NCI-H1694 (cell line): ENCODE measurements around the gene TBC1D8.
A peak's percentile ranks its signal among the peaks of the same experiment; 100 is the strongest.

Experiments used
- DNase-seq: peaks from one replicate; lab custom pipeline; 2025; lab: John Stamatoyannopoulos, UW

The TBC1D8 gene

GRCh38 chr2:101162561-101163330, 11.6 kb upstream of the TBC1D8 start:
- DNase-seq, result no peak

GRCh38 chr2:101161658-101162057, 10.5 kb upstream of the TBC1D8 start:
- no peak for DNase-seq

- DNase-seq, result no peak
Observed at GRCh38 chr2:101160454-101160853, 9.3 kb upstream of the TBC1D8 start.

- no peak for DNase-seq
Observed at GRCh38 chr2:101159526-101159925, 8.3 kb upstream of the TBC1D8 start.

DNA sequence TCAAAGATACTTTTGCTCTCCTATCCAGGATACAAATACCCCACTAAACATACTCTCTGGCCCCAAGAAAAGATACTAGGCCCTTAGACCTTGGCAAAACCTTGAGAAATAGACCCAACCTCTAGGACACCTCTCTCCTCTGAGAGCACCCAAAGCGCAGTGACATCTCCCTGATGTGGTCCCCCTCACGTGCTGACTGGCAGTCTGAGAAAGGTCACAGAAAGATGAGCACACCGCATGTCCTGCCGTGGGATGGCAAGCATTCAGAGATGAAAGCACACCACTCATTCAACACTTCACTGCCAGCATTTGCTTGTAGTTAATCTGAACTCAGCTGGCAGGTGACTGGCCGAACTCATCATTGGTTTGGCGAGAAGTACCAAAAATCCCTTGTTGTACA, 6.1 kb upstream of the TBC1D8 start:
- DNase-seq, result no peak

DNA sequence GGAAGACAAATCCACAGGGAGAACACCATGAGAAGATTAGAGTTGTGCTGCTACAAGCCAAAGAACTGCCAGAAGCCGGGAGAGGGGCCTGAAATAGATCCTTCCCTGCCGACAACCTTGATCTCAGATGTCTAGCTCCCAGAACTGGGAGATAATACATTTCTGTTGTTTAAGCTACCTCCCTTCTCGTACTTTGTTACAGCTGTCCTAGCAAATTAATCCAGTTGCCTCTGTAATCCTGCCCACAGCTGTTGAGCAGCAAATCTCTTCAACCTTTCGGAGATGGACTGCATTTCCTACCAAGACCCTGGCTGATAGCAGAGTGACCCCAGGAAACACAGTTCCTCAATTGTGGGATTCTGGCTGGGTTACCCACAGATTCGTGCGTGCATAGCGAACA, 2.6 kb upstream of the TBC1D8 start:
- no peak for DNase-seq

GRCh38 chr2:101153077-101153707, 2.0 kb upstream of the TBC1D8 start:
- no peak for DNase-seq

DNA sequence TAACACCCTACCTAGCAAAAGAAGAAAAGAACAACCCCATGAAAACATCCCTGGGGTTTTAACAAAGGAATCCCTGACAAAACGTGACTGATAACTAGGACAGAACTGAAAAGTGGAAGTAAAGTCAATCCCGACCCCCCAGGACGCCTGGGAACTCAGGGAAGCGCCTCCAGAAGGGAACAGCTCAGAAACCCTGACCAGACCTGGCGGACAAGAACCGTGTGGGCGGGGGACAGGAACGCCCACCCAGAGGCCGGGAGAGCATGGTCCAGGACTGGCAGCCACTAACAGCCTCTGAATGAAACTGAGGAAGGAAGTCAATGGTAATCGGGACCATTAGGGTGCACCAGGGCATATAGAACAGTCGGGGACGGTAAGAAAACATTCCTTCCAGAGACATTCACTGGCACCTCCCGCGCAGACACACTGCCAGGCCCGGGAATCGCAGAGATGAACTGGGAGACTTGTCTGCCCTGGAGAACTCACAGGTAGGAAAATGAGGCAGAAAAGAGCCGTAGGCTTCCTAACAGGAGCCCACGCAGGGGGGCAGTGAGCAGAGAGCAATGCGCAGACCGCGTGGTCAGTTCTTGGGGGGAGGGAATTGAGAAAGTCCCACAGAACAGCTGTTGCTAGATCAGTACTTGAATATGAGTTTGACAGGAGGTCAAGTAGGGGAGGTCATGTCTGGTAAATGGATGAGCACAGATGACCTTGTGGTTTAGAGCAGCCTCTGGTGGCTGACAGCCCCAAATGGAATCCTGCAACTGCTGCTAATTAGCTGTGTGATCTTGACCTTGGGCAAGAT, 1.3 kb upstream of the TBC1D8 start:
- peak; percentile 21 for DNase-seq

DNA sequence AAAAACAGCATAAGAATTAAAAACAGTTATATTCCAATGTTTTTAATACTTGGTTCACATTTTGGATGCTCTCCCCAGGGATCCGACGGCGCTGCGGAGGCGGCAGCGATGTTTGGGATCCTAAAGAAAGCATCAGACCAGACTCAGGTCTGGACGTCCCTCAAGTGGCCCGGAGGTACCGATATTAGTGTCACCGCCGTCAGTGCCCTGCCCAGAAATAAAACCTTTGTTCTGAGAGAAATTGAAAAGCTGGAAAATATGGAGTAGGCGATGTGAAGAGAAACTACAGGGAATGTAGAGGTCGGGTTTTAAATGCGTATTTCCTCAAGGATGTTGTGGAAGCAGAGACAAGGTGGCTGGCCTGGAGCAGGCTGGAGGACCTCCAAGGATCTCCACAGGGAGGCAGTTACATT, 683 bp upstream of the TBC1D8 start:
- DNase-seq, result no peak

- DNase-seq, result no peak
Observed at GRCh38 chr2:101150306-101151145, 656 bp downstream of the TBC1D8 start.

DNA sequence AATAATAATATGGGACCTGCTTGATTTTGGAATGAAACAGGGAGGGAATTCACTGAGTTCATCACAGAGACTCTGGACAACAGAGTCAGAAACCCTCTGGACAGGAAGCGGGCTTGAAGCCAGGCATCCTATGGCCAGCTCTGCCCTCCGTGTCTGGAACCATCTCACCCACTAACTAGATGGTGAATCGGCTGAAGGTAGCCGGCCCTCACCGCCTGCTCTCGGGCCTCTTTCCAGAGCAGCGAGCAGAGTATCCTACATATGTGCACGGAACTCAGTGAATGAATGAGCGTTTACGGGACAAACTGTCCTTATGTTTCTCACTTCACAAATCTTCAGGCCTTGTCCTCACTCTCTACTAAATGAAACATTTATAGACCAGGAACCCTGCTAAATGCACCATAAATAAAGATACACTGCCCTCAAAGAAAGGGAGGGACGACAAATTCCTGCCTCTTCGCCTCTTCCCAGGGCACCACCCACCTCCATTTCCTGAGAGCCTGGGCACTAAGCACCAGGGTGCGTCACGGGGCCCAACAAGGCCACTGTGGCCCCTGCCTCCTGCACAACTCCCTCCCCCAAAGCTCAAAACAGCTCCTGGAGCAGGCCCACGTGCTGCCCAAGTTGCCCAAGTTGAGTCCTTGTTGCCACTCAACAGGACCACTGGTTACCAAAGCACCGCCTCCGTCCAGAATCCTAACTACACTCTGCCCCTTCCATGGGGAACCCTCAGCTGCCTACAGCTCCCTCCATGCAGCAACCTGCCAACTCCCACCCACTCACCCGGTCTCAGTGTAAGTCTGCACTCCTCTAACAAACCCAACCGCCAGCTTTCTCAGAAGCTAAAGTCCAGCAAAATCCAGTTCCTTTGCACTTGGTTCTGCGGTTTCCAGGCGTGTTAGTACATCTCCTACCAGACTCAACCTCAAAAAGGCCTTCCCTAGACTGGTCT, 1.7 kb downstream of the TBC1D8 start:
- no peak for DNase-seq

- DNase-seq, result no peak
Observed at GRCh38 chr2:101148777-101149176, 2.4 kb downstream of the TBC1D8 start.

DNA sequence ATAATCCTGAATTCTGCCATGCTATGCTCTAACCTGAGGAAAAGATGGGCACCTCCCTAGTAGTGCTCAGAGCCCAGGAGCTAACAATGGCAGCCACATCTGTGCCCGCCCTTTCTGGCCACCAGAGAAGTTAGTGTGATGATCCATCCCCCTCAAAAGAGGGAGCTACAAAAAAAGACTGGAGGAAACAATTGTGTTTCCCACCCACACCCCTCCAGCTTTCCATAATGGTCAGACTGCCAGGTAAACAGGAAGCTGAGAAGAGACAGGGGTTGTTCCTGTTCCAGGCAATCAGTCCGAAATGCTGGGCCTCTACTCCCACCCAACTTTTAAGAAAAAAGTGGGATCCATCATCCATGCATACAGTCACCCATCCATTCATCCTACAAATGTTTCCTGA, 3.2 kb downstream of the TBC1D8 start:
- no peak for DNase-seq

DNA sequence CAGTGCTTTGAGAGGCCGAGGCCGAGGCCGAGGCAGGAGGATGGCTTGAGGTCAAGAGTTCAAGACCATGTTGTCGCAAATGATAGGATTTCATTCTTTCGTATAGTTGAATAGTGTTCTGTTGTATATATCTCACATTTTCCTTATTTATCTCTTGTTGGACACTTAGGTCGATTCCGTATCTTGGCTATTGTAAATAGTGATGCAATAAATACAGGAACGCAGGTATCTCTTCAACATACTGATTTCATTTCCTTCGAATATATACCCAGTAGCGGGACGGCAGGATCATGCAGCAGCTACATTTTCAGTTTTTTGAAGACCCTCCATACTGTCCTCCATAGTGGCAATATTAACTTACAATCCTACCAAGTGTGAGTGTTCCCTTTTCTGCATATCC, 4.1 kb downstream of the TBC1D8 start:
- DNase-seq, result no peak

DNA sequence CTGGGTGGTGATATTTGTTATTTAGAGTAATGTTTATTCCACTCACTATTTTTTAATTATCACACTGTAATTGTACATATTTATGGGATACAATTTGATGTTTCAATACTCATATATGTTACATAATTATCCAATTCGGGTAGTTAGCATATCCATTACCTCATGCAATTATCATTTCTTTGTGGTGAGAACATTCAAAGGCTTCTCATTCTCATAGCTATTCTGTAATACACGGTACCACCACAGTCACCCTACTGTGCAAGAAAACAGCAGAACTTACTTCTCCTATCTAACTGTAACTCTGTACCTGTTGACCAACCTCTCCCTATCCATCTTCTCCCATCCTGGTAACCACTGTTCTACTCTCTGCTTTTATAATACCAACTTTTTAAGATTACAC, 4.6 kb downstream of the TBC1D8 start:
- DNase-seq, result no peak

DNA sequence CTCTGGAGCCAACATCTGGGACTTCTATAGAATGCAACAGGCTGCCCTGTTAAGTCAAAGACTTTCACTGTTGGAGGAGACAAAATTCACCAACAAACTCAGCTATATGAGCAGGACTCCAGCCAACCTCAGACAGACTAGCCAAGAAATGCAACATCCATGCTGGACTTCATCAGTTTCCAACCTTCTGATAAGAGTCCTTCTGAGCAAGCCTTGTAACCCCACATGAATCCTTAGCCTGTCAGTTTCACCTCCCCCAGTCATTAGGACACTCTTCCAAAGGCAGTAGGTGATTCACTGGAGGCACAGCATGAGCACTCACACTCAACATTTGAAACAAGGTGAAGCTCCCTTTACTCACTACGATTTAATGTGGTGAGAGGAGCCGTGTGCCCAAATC, 5.8 kb downstream of the TBC1D8 start:
- DNase-seq, result no peak

DNA sequence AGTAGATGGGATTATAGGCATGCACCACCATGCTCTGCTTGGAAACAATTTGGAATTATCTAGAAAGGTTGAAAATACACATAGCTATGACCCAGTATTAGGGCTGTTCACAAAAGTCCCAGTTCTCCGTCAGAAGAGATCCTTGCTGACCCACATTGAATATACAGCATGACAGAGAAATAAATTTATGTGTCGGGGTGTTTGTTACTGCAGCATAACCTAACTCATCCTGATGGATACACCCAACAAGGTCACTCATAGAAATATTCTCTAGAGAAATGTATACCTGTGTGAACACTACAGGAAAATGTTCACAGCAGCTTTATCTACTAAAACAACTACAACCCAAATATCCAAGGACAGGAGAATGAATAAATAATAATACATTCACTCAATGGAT, 9.0 kb downstream of the TBC1D8 start:
- DNase-seq, result no peak

DNA sequence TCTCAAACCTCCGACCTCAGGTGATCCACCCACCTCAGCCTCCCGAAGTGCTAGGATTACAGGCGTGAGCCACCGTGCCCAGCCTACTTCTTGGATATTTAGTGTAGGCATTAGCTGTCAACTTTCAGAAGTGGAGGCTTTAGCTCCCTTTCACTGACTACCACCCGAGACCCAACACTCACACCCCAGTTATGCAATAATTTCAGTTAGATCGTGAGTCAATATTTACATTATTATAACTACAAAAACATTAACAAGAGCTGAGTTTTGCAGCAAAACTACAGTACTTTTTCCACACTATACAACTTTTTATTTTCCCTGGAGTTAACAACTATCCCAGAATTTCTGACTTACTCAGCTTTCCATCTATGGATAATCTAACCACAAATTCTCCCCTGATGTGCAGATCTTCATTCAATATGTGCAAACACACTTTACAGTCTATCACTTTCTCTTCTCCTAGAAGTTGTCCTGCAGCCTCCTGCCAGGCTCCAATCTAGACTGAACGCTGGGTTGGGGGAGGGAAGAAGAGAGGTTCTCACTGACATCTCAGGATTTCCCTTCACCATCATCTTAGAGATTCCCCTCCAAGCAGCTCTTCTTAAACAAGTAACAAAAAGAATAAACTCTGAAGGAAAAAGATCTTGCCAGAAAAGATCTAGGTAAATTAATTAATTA, 10.1 kb downstream of the TBC1D8 start:
- DNase-seq, result no peak

DNA sequence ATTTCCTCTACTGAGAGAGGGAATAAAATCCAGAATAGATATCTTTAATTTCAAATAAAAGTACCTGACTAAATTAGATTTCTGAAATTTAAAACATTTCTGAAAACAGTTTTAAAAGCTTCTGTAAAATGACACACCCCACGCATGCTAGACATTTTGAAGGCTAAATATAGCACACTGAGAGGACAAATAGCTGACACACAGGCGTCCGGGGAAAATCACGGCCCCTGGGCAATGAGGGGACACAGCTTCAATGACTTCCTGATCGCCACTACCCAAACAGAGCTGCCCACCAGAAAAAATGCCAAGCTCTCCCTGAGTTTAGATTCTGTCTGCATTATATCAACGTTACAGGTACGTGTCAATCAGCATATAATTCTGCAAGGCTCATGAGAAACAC, 10.9 kb downstream of the TBC1D8 start:
- DNase-seq, result no peak

GRCh38 chr2:101139495-101139894, 11.7 kb downstream of the TBC1D8 start:
- DNase-seq, result no peak
